Gastroesophageal sphincter (tissue), 4 donors: ENCODE results near the gene ACAT2. TPM values are rescaled to one million over a fixed set of nuclear protein-coding genes. Genes with fewer than 3 reads are reported as not detected.
"Not testable (repeated sequence)": the region's sequence is repeated elsewhere in the genome, so short reads cannot be mapped to it uniquely, and the experiment has no call there.

Source experiments
- ATAC-seq: fragments of 150-250 bp; one replicate; pipeline ENCODE4 v1.9.1; 2016; ENCODE audit warnings: mild to moderate bottlenecking, moderate library complexity
- H3K27ac ChIP-seq, 4 donors: fragments of 200-600 bp; sonication (generic) in 3 of 4; 1 replicate in 3 of 4; 2 replicates in 1 of 4; pipeline ENCODE4 v1.5.1; 2016 to 2019
- H3K27me3 ChIP-seq: fragments of 200-600 bp; sonication (generic); one replicate; pipeline ENCODE4 v1.5.1; 2019
- H3K36me3 ChIP-seq, 2 donors: fragments of 200-600 bp; sonication (generic); one replicate each; pipeline ENCODE4 v1.5.1; 2019; ENCODE audit warnings: control low read depth in 1 of 2
- H3K4me1 ChIP-seq, 3 donors: fragments of 200-600 bp; sonication (generic); 1 replicate in 2 of 3; 2 replicates in 1 of 3; pipeline ENCODE4 v1.5.1; 2016 to 2019; ENCODE audit warnings: control low read depth in 2 of 3
- H3K4me3 ChIP-seq, 2 donors: fragments of 200-600 bp; sonication (generic); one replicate each; pipeline ENCODE4 v1.5.1; 2019; ENCODE audit warnings: mild to moderate bottlenecking in 1 of 2, moderate library complexity in 1 of 2
- H3K9me3 ChIP-seq, 3 donors: fragments of 200-600 bp; sonication (generic); one replicate each; pipeline ENCODE4 v1.5.1; 2017 to 2019; ENCODE audit warnings: control low read depth in 2 of 3
- CTCF ChIP-seq, 4 experiments: fragments of 200-600 bp in 2 of 4; fragments of 450-650 bp in 2 of 4; sonication (generic) in 1 of 4; IDR thresholded peaks; one replicate each; pipeline ENCODE4 v1.5.1; 2017 to 2019; ENCODE audit warnings: antibody characterized with exemption in 4 of 4, mild to moderate bottlenecking in 2 of 4, moderate library complexity in 2 of 4
- EP300 ChIP-seq: sonication (generic); formaldehyde crosslinking; IDR thresholded peaks from one replicate; pipeline ENCODE4 v1.6.1; 2017; ENCODE audit warnings: antibody characterized with exemption, mild to moderate bottlenecking
- POLR2A ChIP-seq, 2 donors: fragments of 450-650 bp; IDR thresholded peaks; one replicate each; pipeline ENCODE4 v1.6.1; 2017; ENCODE audit warnings: antibody characterized with exemption in 2 of 2, mild to moderate bottlenecking in 2 of 2, moderate library complexity in 1 of 2
- POLR2AphosphoS5 ChIP-seq: sonication (generic); formaldehyde crosslinking; IDR thresholded peaks from one replicate; pipeline ENCODE4 v1.6.1; 2017; ENCODE audit warnings: antibody characterized with exemption
- WGBS, 2 donors: methylation state at CpG; one replicate each; pipeline ENCODE4 v1.1.5; 2018; ENCODE audit warnings: low coverage in 1 of 2; 5-methylcytosine and 5-hydroxymethylcytosine counted together
- total RNA-seq, 4 donors: library from RNA; depleted of rRNA; stranded (reverse); fragments of >200 nt; gene quantifications; one replicate each; pipeline ENCODE4 v1.1.0, GENCODE V29; 2016

Gene ACAT2
- total RNA-seq, 4 donors from 2014 or later = 3.1 to 11.7 (median 9.1) TPM

- H3K36me3 ChIP-seq = peaks cover 0 to 18% of the 10 kb centered on the region in 2 donors
- ATAC-seq = no peak
- WGBS, 2 donors = no CpG with 5 or more reads among the region's 16 CpGs
These were observed 57.3 kb downstream of the ACAT2 start for GRCh38 chr6:159819098-159819497.

GRCh38 chr6:159819932-159820640 lies 58.2 kb downstream of the ACAT2 start:
- H3K27me3 ChIP-seq = no peaks in the 10 kb centered on the region
- H3K27ac ChIP-seq = no peak overlapping the region
- no peak overlapping the region for H3K4me3 ChIP-seq
- H3K36me3 ChIP-seq = peaks cover 0 to 18% of the 10 kb centered on the region in 2 donors
- no peaks in the 10 kb centered on the region for H3K9me3 ChIP-seq
- H3K4me1 ChIP-seq = no peaks in the 10 kb centered on the region
- no peak for TF ChIP-seq POLR2A (IDR thresholded peaks at IDR 0.05)
- no peak for TF ChIP-seq CTCF (IDR thresholded peaks at IDR 0.05)
- no peak for TF ChIP-seq EP300
- TF ChIP-seq POLR2AphosphoS5 = no peak
- no peak for ATAC-seq
- 40 to 69% methylated on average over 1 to 15 of the region's 28 CpGs for WGBS, 2 donors

More at GRCh38 chr6:159819098-159819497, 57.3 kb downstream of the ACAT2 start:
- Histone ChIP-seq H3K27me3 (no peaks in the 10 kb centered on the region), H3K9me3 (no peaks in the 10 kb centered on the region), H3K4me3 (no peak overlapping the region), H3K27ac (no peak overlapping the region), H3K4me1 (no peaks in the 10 kb centered on the region)
- no peak for TF ChIP-seq EP300
- TF ChIP-seq CTCF (IDR thresholded peaks at IDR 0.05) = no peak

- WGBS, 2 donors = 72 to 76% methylated on average over 5 to 9 of the region's 11 CpGs
These were observed 59.3 kb downstream of the ACAT2 start for GRCh38 chr6:159821122-159821521.

GRCh38 chr6:159821726-159822125 lies 59.9 kb downstream of the ACAT2 start:
- no peak for TF ChIP-seq POLR2A (IDR thresholded peaks at IDR 0.05)
- TF ChIP-seq CTCF (IDR thresholded peaks at IDR 0.05) = no peak
- TF ChIP-seq EP300 = no peak
- no peak for ATAC-seq
- H3K36me3 ChIP-seq = peaks cover 0 to 18% of the 10 kb centered on the region in 2 donors
- no peaks in the 10 kb centered on the region for H3K9me3 ChIP-seq
- no peaks in the 10 kb centered on the region for H3K27me3 ChIP-seq
- WGBS, 2 donors = 87 to 96% methylated on average over 4 to 7 of the region's 10 CpGs
- no peak overlapping the region for H3K27ac ChIP-seq
- no peak overlapping the region for H3K4me3 ChIP-seq
- H3K4me1 ChIP-seq = no peaks in the 10 kb centered on the region

More at GRCh38 chr6:159821122-159821521, 59.3 kb downstream of the ACAT2 start:
- Histone ChIP-seq H3K27me3 (no peaks in the 10 kb centered on the region), H3K9me3 (no peaks in the 10 kb centered on the region), H3K27ac (no peak overlapping the region), H3K4me3 (no peak overlapping the region), H3K4me1 (no peaks in the 10 kb centered on the region), H3K36me3 (peaks cover 0 to 18% of the 10 kb centered on the region in 2 donors)
- TF ChIP-seq EP300 = no peak
- TF ChIP-seq POLR2A (IDR thresholded peaks at IDR 0.05) = no peak
- TF ChIP-seq CTCF (IDR thresholded peaks at IDR 0.05) = no peak
- no peak for TF ChIP-seq POLR2AphosphoS5
- no peak for ATAC-seq

GRCh38 chr6:159823953-159824352 lies 62.1 kb downstream of the ACAT2 start:
- ATAC-seq = no peak
- H3K4me3 ChIP-seq = no peak overlapping the region
- H3K27ac ChIP-seq = no peak overlapping the region
- WGBS, 2 donors = 100% methylated on average over 2 of the region's 3 CpGs; no CpG with 5 or more reads in 1 of the 2 donors
- no peaks in the 10 kb centered on the region for H3K27me3 ChIP-seq
- no peaks in the 10 kb centered on the region for H3K4me1 ChIP-seq
- TF ChIP-seq POLR2A (IDR thresholded peaks at IDR 0.05) (no peak), EP300 (no peak), CTCF (IDR thresholded peaks at IDR 0.05) (no peak), POLR2AphosphoS5 (no peak)
- H3K36me3 ChIP-seq = peaks cover 0 to 10% of the 10 kb centered on the region in 2 donors
- H3K9me3 ChIP-seq = no peaks in the 10 kb centered on the region

GRCh38 chr6:159824690-159825089 lies 62.8 kb downstream of the ACAT2 start:
- H3K27ac ChIP-seq, H3K4me3 ChIP-seq, ATAC-seq, H3K36me3 ChIP-seq, H3K4me1 ChIP-seq, H3K9me3 ChIP-seq, H3K27me3 ChIP-seq: not testable (repeated sequence)
- WGBS, 2 donors = 87 to 100% methylated on average over 3 to 7 of the region's 9 CpGs
